Central memory CD8-positive, alpha-beta T cell (primary cell): Measurements from ENCODE around the gene SFXN3.
"Not testable (repeated sequence)": the region's sequence is repeated elsewhere in the genome, so short reads cannot be mapped to it uniquely, and the experiment has no call there.

Experiments used
- ATAC-seq: fragments of 150-1000 bp; cut with Tn5 transposase; replicated peaks from 2 replicates; pipeline ENCODE4 v1.10.0; 2022; ENCODE audit warnings: mild to moderate bottlenecking, moderate FRiP score, moderate number of reproducible peaks; ENCODE audit not compliant: poor library complexity, severe bottlenecking; ENCODE audit errors: extremely low read depth
- DNase-seq, 2 donors: peaks; one replicate each; pipeline ENCODE4 v3.0.0; 2021; ENCODE audit warnings: low spot score in 2 of 2
- H3K27ac Mint-ChIP-seq: one replicate; pipeline ENCODE4 v1.8.0; 2022; ENCODE audit warnings: low read depth, mild to moderate bottlenecking, moderate library complexity, mixed read lengths
- H3K27me3 Mint-ChIP-seq: one replicate; pipeline ENCODE4 v1.8.0; 2022; ENCODE audit warnings: mixed read lengths
- H3K36me3 Mint-ChIP-seq: one replicate; pipeline ENCODE4 v1.8.0; 2022; ENCODE audit warnings: mild to moderate bottlenecking, moderate library complexity, mixed read lengths; ENCODE audit not compliant: insufficient read depth
- H3K4me1 Mint-ChIP-seq: one replicate; pipeline ENCODE4 v1.8.0; 2022; ENCODE audit warnings: mixed read lengths
- H3K4me3 Mint-ChIP-seq: one replicate; pipeline ENCODE4 v1.8.0; 2022; ENCODE audit warnings: mild to moderate bottlenecking, moderate library complexity, mixed read lengths
- H3K9me3 Mint-ChIP-seq: one replicate; pipeline ENCODE4 v1.8.0; 2022; ENCODE audit warnings: mixed read lengths

SFXN3 gene

GRCh38 chr10:101027106-101027720 is 3.8 kb upstream of the SFXN3 start:
- Mint-ChIP-seq H3K9me3 (no peaks in the 10 kb centered on the region), H3K4me1 (peaks cover 14% of the 10 kb centered on the region), H3K36me3 (peaks cover 8% of the 10 kb centered on the region), H3K27me3 (peaks cover 14% of the 10 kb centered on the region), H3K27ac (no peak overlapping the region), H3K4me3 (no peak overlapping the region)
- no peak for ATAC-seq
- no peak for DNase-seq

- no peak for ATAC-seq
These were observed 2.3 kb upstream of the SFXN3 start for GRCh38 chr10:101028446-101029337.

DNA sequence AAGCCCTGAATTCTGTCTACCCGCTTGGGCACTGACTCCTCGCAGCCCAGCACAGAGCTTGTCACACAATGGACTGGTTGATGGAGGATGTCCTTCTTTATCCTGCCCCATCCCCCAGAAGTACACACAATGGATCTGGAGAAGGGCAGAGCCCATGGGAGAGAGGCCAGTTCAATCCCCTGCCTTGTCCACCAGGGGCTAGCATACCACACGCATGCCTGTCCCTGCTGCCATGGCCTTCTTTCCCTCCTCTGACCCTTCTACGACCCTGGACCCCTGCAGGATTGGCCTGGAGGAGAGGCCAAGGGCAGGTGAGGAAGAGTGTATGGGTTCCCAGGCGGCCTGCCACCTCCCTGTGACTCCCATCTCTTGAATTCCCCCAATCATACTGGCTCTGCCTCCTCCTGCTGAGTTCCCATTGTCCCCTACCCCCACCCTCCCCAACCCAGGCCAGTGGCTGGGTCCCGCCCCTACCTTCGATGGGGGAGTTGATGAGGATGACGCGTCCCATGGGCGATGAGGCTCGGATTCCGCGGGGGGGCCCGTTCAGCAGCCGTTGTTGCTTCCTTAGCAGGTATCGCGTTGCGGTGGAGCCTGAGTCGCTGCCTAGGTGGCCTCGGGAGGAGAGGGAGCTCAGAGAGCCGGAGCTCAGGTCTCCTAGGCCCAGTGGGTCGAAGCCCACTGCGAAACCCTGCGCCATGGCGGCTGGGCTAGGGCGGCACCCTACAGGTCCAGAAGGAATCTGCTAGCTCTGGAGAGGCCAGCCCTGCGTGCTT is 1.3 kb upstream of the SFXN3 start:
- ATAC-seq: no peak
- peak overlapping the region; percentile 83 for H3K4me3 Mint-ChIP-seq
- DNase-seq: no peak
- H3K27ac Mint-ChIP-seq: no peak overlapping the region
- H3K4me1 Mint-ChIP-seq: peaks cover 29% of the 10 kb centered on the region
- peaks cover 8% of the 10 kb centered on the region for H3K36me3 Mint-ChIP-seq
- no peaks in the 10 kb centered on the region for H3K9me3 Mint-ChIP-seq
- H3K27me3 Mint-ChIP-seq: peaks cover 14% of the 10 kb centered on the region

More at GRCh38 chr10:101028446-101029337, 2.3 kb upstream of the SFXN3 start:
- peaks cover 27% of the 10 kb centered on the region for H3K4me1 Mint-ChIP-seq
- H3K36me3 Mint-ChIP-seq: peaks cover 8% of the 10 kb centered on the region
- peaks cover 14% of the 10 kb centered on the region for H3K27me3 Mint-ChIP-seq
- no peak overlapping the region for H3K4me3 Mint-ChIP-seq
- H3K9me3 Mint-ChIP-seq: no peaks in the 10 kb centered on the region
- DNase-seq: no peak
- no peak overlapping the region for H3K27ac Mint-ChIP-seq

GRCh38 chr10:101030496-101031127 is 422 bp upstream of the SFXN3 start:
- DNase-seq: no peak
- Mint-ChIP-seq H3K4me3 (peak overlapping the region; percentile 83), H3K27me3 (peaks cover 14% of the 10 kb centered on the region), H3K36me3 (peaks cover 8% of the 10 kb centered on the region), H3K27ac (peak overlapping the region; percentile 82), H3K4me1 (peaks cover 29% of the 10 kb centered on the region), H3K9me3 (no peaks in the 10 kb centered on the region)
- no peak for ATAC-seq

GRCh38 chr10:101031796-101032636 is 982 bp downstream of the SFXN3 start:
- H3K27ac Mint-ChIP-seq: peak overlapping the region; percentile 82
- peak; percentile 56 to 66 for DNase-seq
- ATAC-seq: peak; percentile 55
- H3K9me3 Mint-ChIP-seq: no peaks in the 10 kb centered on the region
- peaks cover 8% of the 10 kb centered on the region for H3K36me3 Mint-ChIP-seq
- H3K27me3 Mint-ChIP-seq: peaks cover 14% of the 10 kb centered on the region
- H3K4me1 Mint-ChIP-seq: peaks cover 29% of the 10 kb centered on the region
- peak overlapping the region; percentile 83 for H3K4me3 Mint-ChIP-seq

GRCh38 chr10:101032637-101033224 is 1.7 kb downstream of the SFXN3 start:
- peaks cover 29% of the 10 kb centered on the region for H3K4me1 Mint-ChIP-seq
- no peaks in the 10 kb centered on the region for H3K9me3 Mint-ChIP-seq

DNA sequence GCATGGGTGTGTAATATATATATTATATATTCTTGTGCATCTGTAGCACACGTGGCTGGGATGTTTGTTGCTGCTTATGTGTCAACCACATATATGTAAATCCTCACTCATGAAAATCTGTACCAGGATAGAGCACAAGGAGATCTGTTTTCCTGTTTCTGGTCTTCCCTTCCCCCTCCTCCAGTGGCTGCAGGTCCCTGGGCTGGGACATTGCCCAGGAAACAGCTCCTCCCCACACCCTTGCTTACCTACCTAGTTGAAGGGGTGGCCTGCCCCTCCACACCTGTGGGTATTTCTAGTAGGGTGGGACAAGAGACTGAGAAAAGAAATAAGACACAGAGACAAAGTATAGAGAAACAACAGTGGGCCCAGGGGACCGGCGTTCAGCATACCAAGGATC is 2.2 kb downstream of the SFXN3 start:
- H3K4me3 Mint-ChIP-seq: peak overlapping the region; percentile 38
- peaks cover 12% of the 10 kb centered on the region for H3K36me3 Mint-ChIP-seq
- no peak for DNase-seq
- H3K4me1 Mint-ChIP-seq: peaks cover 29% of the 10 kb centered on the region
- no peak for ATAC-seq
- no peak overlapping the region for H3K27ac Mint-ChIP-seq
- H3K27me3 Mint-ChIP-seq: peaks cover 2% of the 10 kb centered on the region
- no peaks in the 10 kb centered on the region for H3K9me3 Mint-ChIP-seq

More at GRCh38 chr10:101032637-101033224, 1.7 kb downstream of the SFXN3 start:
- peaks cover 12% of the 10 kb centered on the region for H3K36me3 Mint-ChIP-seq
- peak overlapping the region; percentile 83 for H3K4me3 Mint-ChIP-seq
- ATAC-seq (peak; percentile 9), DNase-seq (no peak)
- peaks cover 7% of the 10 kb centered on the region for H3K27me3 Mint-ChIP-seq
- peak overlapping the region; percentile 82 for H3K27ac Mint-ChIP-seq

DNA sequence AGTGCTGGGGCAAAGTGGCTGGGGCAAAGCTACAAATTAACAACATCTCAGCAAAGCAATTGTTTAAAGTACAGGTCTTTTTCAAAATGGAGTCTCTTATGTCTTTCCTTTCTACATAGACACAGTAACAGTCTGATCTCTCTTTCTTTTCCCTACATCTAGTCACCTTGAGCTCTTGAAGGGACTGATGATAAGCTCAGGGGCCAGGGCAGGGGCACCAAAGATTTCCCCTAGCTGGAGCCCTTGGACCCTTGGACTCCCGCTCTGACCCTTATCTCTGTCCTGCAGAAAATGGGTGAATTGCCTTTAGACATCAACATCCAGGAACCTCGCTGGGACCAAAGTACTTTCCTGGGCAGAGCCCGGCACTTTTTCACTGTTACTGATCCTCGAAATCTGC is 3.4 kb downstream of the SFXN3 start:
- H3K9me3 Mint-ChIP-seq, H3K27me3 Mint-ChIP-seq, DNase-seq, H3K27ac Mint-ChIP-seq, H3K4me3 Mint-ChIP-seq, ATAC-seq: not testable (repeated sequence)
- Mint-ChIP-seq H3K4me1 (peaks cover 29% of the 10 kb centered on the region), H3K36me3 (peaks cover 12% of the 10 kb centered on the region)

GRCh38 chr10:101035314-101035713 is 4.3 kb downstream of the SFXN3 start:
- H3K36me3 Mint-ChIP-seq: peaks cover 14% of the 10 kb centered on the region

DNA sequence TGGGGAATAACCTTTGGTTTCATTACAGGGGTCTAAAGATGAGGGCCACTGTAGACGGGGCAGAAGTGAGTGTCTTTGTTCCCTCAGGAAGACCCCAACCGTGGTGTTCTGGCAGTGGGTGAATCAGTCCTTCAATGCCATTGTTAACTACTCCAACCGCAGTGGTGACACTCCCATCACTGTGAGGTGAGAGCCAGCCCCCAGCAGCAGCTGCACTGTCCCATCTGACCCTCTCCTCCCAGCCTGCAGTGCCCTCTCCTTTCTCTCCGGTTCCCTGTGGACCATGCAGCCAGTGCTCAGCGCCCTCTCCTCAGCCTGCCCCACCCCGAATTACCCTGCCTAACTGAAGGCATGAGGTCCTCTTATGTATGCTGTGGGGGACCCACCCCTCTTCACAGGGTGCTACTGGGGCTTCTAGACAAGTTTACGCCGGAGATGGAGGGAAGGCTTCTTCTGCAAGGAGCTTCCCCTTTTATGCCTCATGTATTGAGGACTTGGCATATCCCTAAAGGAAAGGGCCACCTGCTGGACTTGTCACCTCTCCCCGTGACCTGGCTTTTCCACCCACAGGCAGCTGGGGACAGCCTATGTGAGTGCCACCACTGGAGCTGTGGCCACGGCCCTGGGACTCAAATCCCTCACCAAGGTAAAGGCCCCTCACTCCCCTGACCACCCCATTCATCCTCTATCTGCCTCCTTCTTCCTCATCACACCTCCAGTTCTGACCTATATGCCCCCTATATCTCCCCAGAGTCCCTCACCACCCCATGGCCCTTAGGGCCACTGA is 5.1 kb downstream of the SFXN3 start:
- ATAC-seq (no peak), DNase-seq (no peak)
- Mint-ChIP-seq H3K4me1 (peaks cover 27% of the 10 kb centered on the region), H3K36me3 (peaks cover 12% of the 10 kb centered on the region), H3K4me3 (no peak overlapping the region), H3K9me3 (no peaks in the 10 kb centered on the region), H3K27ac (no peak overlapping the region), H3K27me3 (no peaks in the 10 kb centered on the region)

More at GRCh38 chr10:101035314-101035713, 4.3 kb downstream of the SFXN3 start:
- no peaks in the 10 kb centered on the region for H3K9me3 Mint-ChIP-seq
- H3K4me3 Mint-ChIP-seq: no peak overlapping the region
- DNase-seq (no peak), ATAC-seq (no peak)
- H3K27me3 Mint-ChIP-seq: no peaks in the 10 kb centered on the region
- no peak overlapping the region for H3K27ac Mint-ChIP-seq
- H3K4me1 Mint-ChIP-seq: peaks cover 29% of the 10 kb centered on the region

GRCh38 chr10:101036726-101037125 is 5.7 kb downstream of the SFXN3 start:
- Mint-ChIP-seq H3K4me1 (peaks cover 25% of the 10 kb centered on the region), H3K36me3 (peaks cover 6% of the 10 kb centered on the region), H3K27me3 (no peaks in the 10 kb centered on the region), H3K9me3 (no peaks in the 10 kb centered on the region), H3K27ac (no peak overlapping the region), H3K4me3 (no peak overlapping the region)
- DNase-seq: no peak
- ATAC-seq: no peak
